ENCODE data around the gene PYGB. TPM values are rescaled to one million over a fixed set of nuclear protein-coding genes. Genes with fewer than 3 reads are reported as not detected.

PYGB gene
- total and polyA plus RNA-seq, 2 donors (not counting 1 experiment from before 2014, with no cell fraction given): 22.5 to 30.6 TPM

GRCh38 chr20:25224941-25225340 lies 22.9 kb upstream of the PYGB start:
- ChIA-PET POLR2A (no interaction called here), CTCF (no interaction called here)
- Mint-ChIP-seq H3K27me3 (no peaks in the 10 kb centered on the region), H3K4me3 (no peak overlapping the region), H3K9me3 (ENCODE audit: insufficient read depth) (no peaks in the 10 kb centered on the region), H3K4me1 (peaks cover 4% of the 10 kb centered on the region), H3K27ac (no peak overlapping the region)
- no peak for TF ChIP-seq CTCF (IDR thresholded peaks at IDR 0.05)
- no peak for TF ChIP-seq EZH2 (IDR thresholded peaks at IDR 0.05; ENCODE audit: borderline replicate concordance, insufficient read depth, low read depth, low read length, poor library complexity, severe bottlenecking)
- no peaks in the 10 kb centered on the region for H4K20me1 ChIP-seq (ENCODE audit: control insufficient read depth, insufficient read depth, low read length, poor library complexity, severe bottlenecking)
- no peak overlapping the region for H2AFZ ChIP-seq (ENCODE audit: insufficient read depth, low read depth, low read length, poor library complexity, severe bottlenecking)
- no peak overlapping the region for H3K9ac ChIP-seq (ENCODE audit: low read length)
- no peak for DNase-seq
- over 99% methylated on average over 15 of the region's 16 CpGs for WGBS (ENCODE audit: insufficient coverage)
- ATAC-seq (ENCODE audit: low read depth): no peak
- H3K4me1 ChIP-seq (ENCODE audit: control insufficient read depth in 2 of 2, insufficient read depth in 2 of 2, low read length in 2 of 2): peaks cover 0 to 1% of the 10 kb centered on the region in 2 donors
- intact Hi-C loops (cut with micrococcal nuclease): no loop called here
- H3K4me3 ChIP-seq (ENCODE audit: control extremely low read depth in 1 of 5, extremely low read depth in 1 of 5, insufficient read depth in 1 of 5, low read depth in 2 of 5, low read length in 4 of 5): no peak overlapping the region
- no peak overlapping the region for H3K4me2 ChIP-seq (replicated peaks; ENCODE audit: low read depth, low read length, poor library complexity, severe bottlenecking)
- no peaks in the 10 kb centered on the region for H3K27me3 ChIP-seq (replicated peaks in 1 of 4; ENCODE audit: control extremely low read depth in 1 of 4, control insufficient read depth in 3 of 4, insufficient read depth in 4 of 4, low read length in 3 of 4)
- no peak overlapping the region for H3K27ac ChIP-seq (ENCODE audit: low read length in 2 of 2)
- H3K9me3 ChIP-seq (ENCODE audit: control extremely low read depth in 1 of 3, control insufficient read depth in 2 of 3, insufficient read depth in 1 of 3, low read length in 2 of 3): no peaks in the 10 kb centered on the region
- no peaks in the 10 kb centered on the region for H3K79me2 ChIP-seq (ENCODE audit: control insufficient read depth, insufficient read depth, low read length)
- no peaks in the 10 kb centered on the region for H3K36me3 ChIP-seq (replicated peaks in 1 of 2; ENCODE audit: control extremely low read depth in 1 of 2, control insufficient read depth in 1 of 2, extremely low read depth in 1 of 2, insufficient read depth in 2 of 2, low read length in 1 of 2)

- POLR2A ChIA-PET: no interaction called here
- no peak for ATAC-seq (ENCODE audit: low read depth)
- peaks cover 10% of the 10 kb centered on the region for H3K4me1 Mint-ChIP-seq
These were observed 22.0 kb upstream of the PYGB start for GRCh38 chr20:25225642-25226432.

More at GRCh38 chr20:25225642-25226432, 22.0 kb upstream of the PYGB start:
- H3K27ac ChIP-seq (ENCODE audit: low read length in 2 of 2): no peak overlapping the region
- Mint-ChIP-seq H3K27ac (no peak overlapping the region), H3K4me3 (no peak overlapping the region), H3K9me3 (ENCODE audit: insufficient read depth) (no peaks in the 10 kb centered on the region), H3K27me3 (no peaks in the 10 kb centered on the region)
- TF ChIP-seq EZH2 (IDR thresholded peaks at IDR 0.05; ENCODE audit: borderline replicate concordance, insufficient read depth, low read depth, low read length, poor library complexity, severe bottlenecking) (no peak), CTCF (IDR thresholded peaks at IDR 0.05) (no peak)
- H3K9ac ChIP-seq (ENCODE audit: low read length): no peak overlapping the region
- no peak overlapping the region for H3K4me2 ChIP-seq (replicated peaks; ENCODE audit: low read depth, low read length, poor library complexity, severe bottlenecking)
- H3K4me1 ChIP-seq (ENCODE audit: control insufficient read depth in 2 of 2, insufficient read depth in 2 of 2, low read length in 2 of 2): peaks cover 4 to 7% of the 10 kb centered on the region in 2 donors
- intact Hi-C loops (cut with micrococcal nuclease): no loop called here
- no peak overlapping the region for H2AFZ ChIP-seq (ENCODE audit: insufficient read depth, low read depth, low read length, poor library complexity, severe bottlenecking)
- H3K79me2 ChIP-seq (ENCODE audit: control insufficient read depth, insufficient read depth, low read length): no peaks in the 10 kb centered on the region
- no peaks in the 10 kb centered on the region for H4K20me1 ChIP-seq (ENCODE audit: control insufficient read depth, insufficient read depth, low read length, poor library complexity, severe bottlenecking)
- no peak overlapping the region for H3K4me3 ChIP-seq (ENCODE audit: control extremely low read depth in 1 of 5, extremely low read depth in 1 of 5, insufficient read depth in 1 of 5, low read depth in 2 of 5, low read length in 4 of 5)
- no peaks in the 10 kb centered on the region for H3K9me3 ChIP-seq (ENCODE audit: control extremely low read depth in 1 of 3, control insufficient read depth in 2 of 3, insufficient read depth in 1 of 3, low read length in 2 of 3)
- H3K27me3 ChIP-seq (replicated peaks in 1 of 4; ENCODE audit: control extremely low read depth in 1 of 4, control insufficient read depth in 3 of 4, insufficient read depth in 4 of 4, low read length in 3 of 4): no peaks in the 10 kb centered on the region
- H3K36me3 ChIP-seq (replicated peaks in 1 of 2; ENCODE audit: control extremely low read depth in 1 of 2, control insufficient read depth in 1 of 2, extremely low read depth in 1 of 2, insufficient read depth in 2 of 2, low read length in 1 of 2): no peaks in the 10 kb centered on the region
- DNase-seq: no peak
- 97% methylated on average over 16 of the region's 16 CpGs for WGBS (ENCODE audit: insufficient coverage)
- CTCF ChIA-PET: no interaction called here

Measured in B cell (primary cell).